Prostate gland (tissue), 2 donors: ENCODE results near the gene UQCRQ. TPM values are rescaled to one million over a fixed set of nuclear protein-coding genes. Genes with fewer than 3 reads are reported as not detected.
A peak's percentile ranks its signal among the peaks of the same experiment; 100 is the strongest.

Experiments
- DNase-seq: peaks from one replicate; pipeline ENCODE4 v3.0.0-alpha.2; 2019; ENCODE audit warnings: low spot score
- H3K27ac ChIP-seq, 2 donors: fragments of 200-600 bp; sonication (generic); 2 replicates each; pipeline ENCODE4 v1.5.1; 2017 to 2019
- H3K27me3 ChIP-seq: fragments of 200-600 bp; sonication (generic); replicated peaks from 2 replicates; pipeline ENCODE4 v1.5.1; 2019; ENCODE audit not compliant: insufficient read depth
- H3K36me3 ChIP-seq, 2 donors: fragments of 200-600 bp; sonication (generic); 1 replicate in 1 of 2; 2 replicates in 1 of 2; pipeline versions ENCODE4 v1.5.1 to v1.8.1; 2017 to 2019
- H3K4me1 ChIP-seq: fragments of 200-600 bp; sonication (generic); replicated peaks from 2 replicates; pipeline ENCODE4 v1.5.1; 2019
- H3K4me3 ChIP-seq, 2 donors: fragments of 200-600 bp; sonication (generic); 2 replicates each; pipeline ENCODE4 v1.5.1; 2017 to 2019
- H3K9me3 ChIP-seq: fragments of 200-600 bp; sonication (generic); 2 replicates; pipeline ENCODE4 v1.5.1; 2017
- CTCF ChIP-seq, 4 experiments: fragments of 200-600 bp in 2 of 4; fragments of 450-650 bp in 2 of 4; sonication (generic) in 2 of 4; IDR thresholded peaks; 1 replicate in 3 of 4; 2 replicates in 1 of 4; pipeline ENCODE4 v1.5.1; 2016 to 2019; ENCODE audit warnings: antibody characterized with exemption in 4 of 4, mild to moderate bottlenecking in 2 of 4, moderate library complexity in 2 of 4
- POLR2A ChIP-seq: fragments of 450-650 bp; IDR thresholded peaks from one replicate; pipeline ENCODE4 v1.6.1; 2016; ENCODE audit warnings: antibody characterized with exemption, mild to moderate bottlenecking
- POLR2AphosphoS5 ChIP-seq: sonication (generic); formaldehyde crosslinking; IDR thresholded peaks from one replicate; pipeline ENCODE4 v1.6.1; 2017; ENCODE audit warnings: antibody characterized with exemption
- WGBS: methylation state at CpG from one replicate; pipeline ENCODE4 v1.1.5; 2018; 5-methylcytosine and 5-hydroxymethylcytosine counted together
- intact Hi-C: fragments of 100-400 bp; cut with DNase I; formaldehyde crosslinking; loops from one replicate; pipeline ENCODE4 v1.14.2; 2022
- total RNA-seq, 2 donors: library from RNA; depleted of rRNA; stranded (reverse); fragments of >200 nt; gene quantifications; one replicate each; pipeline ENCODE4 v1.1.0, GENCODE V29; 2016

Gene UQCRQ
- total RNA-seq, 2 donors from 2014 or later, result 201 to 223 TPM

- 27% methylated on average over 2 of the region's 2 CpGs for WGBS
- Histone ChIP-seq H3K27ac (peak overlapping the region in 1 of 2 donors; percentile 17), H3K9me3 (no peaks in the 10 kb centered on the region), H3K27me3 (no peaks in the 10 kb centered on the region), H3K4me3 (no peak overlapping the region), H3K36me3 (no peaks in the 10 kb centered on the region), H3K4me1 (no peaks in the 10 kb centered on the region)
- peak; percentile 30 for DNase-seq
- TF ChIP-seq POLR2A (no peak), POLR2AphosphoS5 (peak; percentile 80), CTCF (IDR thresholded peaks at IDR 0.05) (peak in 1 of 4 experiments; percentile 24)
- intact Hi-C loops, result no loop called here
These were observed 39.5 kb downstream of the UQCRQ start for GRCh38 chr5:132905938-132906337.

- Histone ChIP-seq H3K9me3 (no peaks in the 10 kb centered on the region), H3K27me3 (no peaks in the 10 kb centered on the region), H3K27ac (no peak overlapping the region), H3K4me1 (no peaks in the 10 kb centered on the region), H3K36me3 (no peaks in the 10 kb centered on the region), H3K4me3 (no peak overlapping the region)
- 98% methylated on average over 2 of the region's 2 CpGs for WGBS
- intact Hi-C loops, result no loop called here
- DNase-seq, result no peak
- TF ChIP-seq POLR2AphosphoS5, result no peak
- TF ChIP-seq CTCF (IDR thresholded peaks at IDR 0.05), result no peak
- TF ChIP-seq POLR2A, result no peak
These were observed 40.7 kb downstream of the UQCRQ start for GRCh38 chr5:132907161-132907560.

GRCh38 chr5:132909702-132910101 lies 43.3 kb downstream of the UQCRQ start:
- WGBS, result 91% methylated on average over 1 of the region's 1 CpG
- DNase-seq, result no peak
- Histone ChIP-seq H3K4me3 (no peak overlapping the region), H3K9me3 (no peaks in the 10 kb centered on the region), H3K27me3 (no peaks in the 10 kb centered on the region), H3K27ac (no peak overlapping the region), H3K4me1 (no peaks in the 10 kb centered on the region), H3K36me3 (no peaks in the 10 kb centered on the region)
- intact Hi-C loops, result no loop called here
- TF ChIP-seq POLR2AphosphoS5, result no peak
- no peak for TF ChIP-seq POLR2A
- TF ChIP-seq CTCF (IDR thresholded peaks at IDR 0.05), result no peak

- Histone ChIP-seq H3K27ac (no peak overlapping the region), H3K4me3 (no peak overlapping the region), H3K9me3 (no peaks in the 10 kb centered on the region), H3K27me3 (no peaks in the 10 kb centered on the region), H3K4me1 (no peaks in the 10 kb centered on the region), H3K36me3 (no peaks in the 10 kb centered on the region)
- 90% methylated on average over 5 of the region's 5 CpGs for WGBS
- TF ChIP-seq POLR2AphosphoS5, result no peak
- no peak for TF ChIP-seq POLR2A
- no peak for TF ChIP-seq CTCF (IDR thresholded peaks at IDR 0.05)
- intact Hi-C loops, result no loop called here
- no peak for DNase-seq
These were observed 49.2 kb downstream of the UQCRQ start for GRCh38 chr5:132915681-132916080.

GRCh38 chr5:132916086-132916485 lies 49.6 kb downstream of the UQCRQ start:
- H3K4me1 ChIP-seq, result no peaks in the 10 kb centered on the region
- no peaks in the 10 kb centered on the region for H3K9me3 ChIP-seq
- H3K36me3 ChIP-seq, result no peaks in the 10 kb centered on the region
- no peak for DNase-seq
- 95% methylated on average over 3 of the region's 3 CpGs for WGBS
- H3K4me3 ChIP-seq, result no peak overlapping the region
- no peak overlapping the region for H3K27ac ChIP-seq
- intact Hi-C loops, result no loop called here
- H3K27me3 ChIP-seq, result no peaks in the 10 kb centered on the region
- TF ChIP-seq POLR2AphosphoS5 (no peak), POLR2A (no peak), CTCF (IDR thresholded peaks at IDR 0.05) (no peak)
